Measurements from ENCODE around the gene CAMK2N2.

DNA sequence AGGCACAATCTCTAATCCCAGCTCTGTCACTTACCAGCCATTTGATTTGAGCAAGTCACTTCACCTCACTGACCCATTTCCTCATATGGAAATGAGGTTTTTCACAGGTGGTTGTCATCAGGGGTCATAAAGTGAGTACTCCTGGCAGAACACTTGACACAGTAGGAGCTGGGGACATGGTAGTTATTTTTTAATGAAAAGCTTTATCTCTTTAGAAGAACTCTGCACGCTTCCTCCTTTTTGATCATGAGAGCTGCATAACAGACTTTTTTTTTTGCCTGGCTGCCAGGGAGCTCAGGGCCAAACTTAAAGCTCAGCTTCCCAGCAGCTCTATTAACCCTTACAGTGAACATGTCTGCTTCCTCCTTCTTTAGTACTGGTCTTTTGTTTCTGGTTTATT is 23.5 kb downstream of the CAMK2N2 start:
- TF ChIP-seq, protein P1, sequence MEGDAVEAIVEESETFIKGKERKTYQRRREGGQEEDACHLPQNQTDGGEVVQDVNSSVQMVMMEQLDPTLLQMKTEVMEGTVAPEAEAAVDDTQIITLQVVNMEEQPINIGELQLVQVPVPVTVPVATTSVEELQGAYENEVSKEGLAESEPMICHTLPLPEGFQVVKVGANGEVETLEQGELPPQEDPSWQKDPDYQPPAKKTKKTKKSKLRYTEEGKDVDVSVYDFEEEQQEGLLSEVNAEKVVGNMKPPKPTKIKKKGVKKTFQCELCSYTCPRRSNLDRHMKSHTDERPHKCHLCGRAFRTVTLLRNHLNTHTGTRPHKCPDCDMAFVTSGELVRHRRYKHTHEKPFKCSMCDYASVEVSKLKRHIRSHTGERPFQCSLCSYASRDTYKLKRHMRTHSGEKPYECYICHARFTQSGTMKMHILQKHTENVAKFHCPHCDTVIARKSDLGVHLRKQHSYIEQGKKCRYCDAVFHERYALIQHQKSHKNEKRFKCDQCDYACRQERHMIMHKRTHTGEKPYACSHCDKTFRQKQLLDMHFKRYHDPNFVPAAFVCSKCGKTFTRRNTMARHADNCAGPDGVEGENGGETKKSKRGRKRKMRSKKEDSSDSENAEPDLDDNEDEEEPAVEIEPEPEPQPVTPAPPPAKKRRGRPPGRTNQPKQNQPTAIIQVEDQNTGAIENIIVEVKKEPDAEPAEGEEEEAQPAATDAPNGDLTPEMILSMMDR (conservative IDR thresholded peaks at IDR 0.05 in 1 of 2, IDR thresholded peaks at IDR 0.05 in 1 of 2; ENCODE audit: extremely low read depth in 1 of 2, insufficient read depth in 1 of 2, low read depth in 1 of 2, low read length in 2 of 2): no peak
- TF ChIP-seq EZH2 (IDR thresholded peaks at IDR 0.05; ENCODE audit: borderline replicate concordance, low read length): no peak
